ENCODE measurements around the gene ZIC1.

Gene ZIC1

GRCh38 chr3:147407498-147408187 is 1.5 kb upstream of the ZIC1 start:
- Histone ChIP-seq H3K27ac (replicated peaks) (no peak overlapping the region), H3K4me3 (replicated peaks; ENCODE audit: insufficient read depth, low read length) (no peak overlapping the region), H3K27me3 (ENCODE audit: insufficient read depth, poor library complexity, severe bottlenecking) (peaks cover 74% of the 10 kb centered on the region)
- no peak for DNase-seq (ENCODE audit: low read depth in 1 of 2, low spot score in 1 of 2)
- TF ChIP-seq CTCF (IDR thresholded peaks at IDR 0.05; ENCODE audit: insufficient read depth, low read length): no peak
- TF ChIP-seq POLR2AphosphoS5 (IDR thresholded peaks at IDR 0.05; ENCODE audit: low read depth): no peak
- no peak for TF ChIP-seq SPI1 (IDR thresholded peaks at IDR 0.05; ENCODE audit: borderline replicate concordance, low read depth)
- no peak for TF ChIP-seq REST (IDR thresholded peaks at IDR 0.05; ENCODE audit: insufficient replicate concordance, low read depth)
- TF ChIP-seq GABPA (IDR thresholded peaks at IDR 0.05; ENCODE audit: low read depth): no peak

GRCh38 chr3:147408188-147409100 is 721 bp upstream of the ZIC1 start:
- Histone ChIP-seq H3K27me3 (ENCODE audit: insufficient read depth, poor library complexity, severe bottlenecking) (peaks cover 82% of the 10 kb centered on the region), H3K4me3 (replicated peaks; ENCODE audit: insufficient read depth, low read length) (no peak overlapping the region), H3K27ac (replicated peaks) (no peak overlapping the region)
- no peak for DNase-seq (ENCODE audit: low read depth in 1 of 2, low spot score in 1 of 2)
- TF ChIP-seq REST (IDR thresholded peaks at IDR 0.05; ENCODE audit: insufficient replicate concordance, low read depth) (no peak), POLR2AphosphoS5 (IDR thresholded peaks at IDR 0.05; ENCODE audit: low read depth) (no peak), CTCF (IDR thresholded peaks at IDR 0.05; ENCODE audit: insufficient read depth, low read length) (no peak), GABPA (IDR thresholded peaks at IDR 0.05; ENCODE audit: low read depth) (no peak), SPI1 (IDR thresholded peaks at IDR 0.05; ENCODE audit: borderline replicate concordance, low read depth) (no peak)

- Histone ChIP-seq H3K27ac (replicated peaks) (no peak overlapping the region), H3K27me3 (ENCODE audit: insufficient read depth, poor library complexity, severe bottlenecking) (peaks cover 78% of the 10 kb centered on the region), H3K4me3 (replicated peaks; ENCODE audit: insufficient read depth, low read length) (no peak overlapping the region)
- no peak for DNase-seq (ENCODE audit: low read depth in 1 of 2, low spot score in 1 of 2)
- TF ChIP-seq CTCF (IDR thresholded peaks at IDR 0.05; ENCODE audit: insufficient read depth, low read length) (no peak), REST (IDR thresholded peaks at IDR 0.05; ENCODE audit: insufficient replicate concordance, low read depth) (no peak)
Measured at GRCh38 chr3:147410116-147410525, 956 bp downstream of the ZIC1 start.
